ENCODE measurements around the gene GJC3.
"Not testable (repeated sequence)": the region's sequence is repeated elsewhere in the genome, so short reads cannot be mapped to it uniquely, and the experiment has no call there.

GJC3 gene

DNA sequence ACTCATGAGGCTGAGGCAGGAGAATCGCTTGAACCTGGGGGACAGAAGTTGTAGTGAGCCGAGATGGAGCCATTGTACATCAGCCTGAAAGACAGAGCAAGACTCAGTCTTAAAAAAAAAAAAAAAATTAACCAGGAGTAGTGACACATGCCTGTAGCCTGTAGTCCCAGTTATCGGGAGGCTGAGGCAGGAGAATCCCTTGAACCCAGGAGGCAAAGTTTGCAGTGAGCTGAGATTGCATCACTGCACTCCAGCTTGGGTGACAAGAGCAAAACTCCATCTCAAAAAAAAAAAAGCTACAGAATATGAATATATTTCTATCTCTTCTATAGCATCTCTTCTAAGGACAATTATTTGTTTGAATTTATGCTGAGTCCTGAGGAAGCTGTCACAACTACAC is 39.9 kb upstream of the GJC3 start:
- TF ChIP-seq, protein P1, sequence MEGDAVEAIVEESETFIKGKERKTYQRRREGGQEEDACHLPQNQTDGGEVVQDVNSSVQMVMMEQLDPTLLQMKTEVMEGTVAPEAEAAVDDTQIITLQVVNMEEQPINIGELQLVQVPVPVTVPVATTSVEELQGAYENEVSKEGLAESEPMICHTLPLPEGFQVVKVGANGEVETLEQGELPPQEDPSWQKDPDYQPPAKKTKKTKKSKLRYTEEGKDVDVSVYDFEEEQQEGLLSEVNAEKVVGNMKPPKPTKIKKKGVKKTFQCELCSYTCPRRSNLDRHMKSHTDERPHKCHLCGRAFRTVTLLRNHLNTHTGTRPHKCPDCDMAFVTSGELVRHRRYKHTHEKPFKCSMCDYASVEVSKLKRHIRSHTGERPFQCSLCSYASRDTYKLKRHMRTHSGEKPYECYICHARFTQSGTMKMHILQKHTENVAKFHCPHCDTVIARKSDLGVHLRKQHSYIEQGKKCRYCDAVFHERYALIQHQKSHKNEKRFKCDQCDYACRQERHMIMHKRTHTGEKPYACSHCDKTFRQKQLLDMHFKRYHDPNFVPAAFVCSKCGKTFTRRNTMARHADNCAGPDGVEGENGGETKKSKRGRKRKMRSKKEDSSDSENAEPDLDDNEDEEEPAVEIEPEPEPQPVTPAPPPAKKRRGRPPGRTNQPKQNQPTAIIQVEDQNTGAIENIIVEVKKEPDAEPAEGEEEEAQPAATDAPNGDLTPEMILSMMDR (IDR thresholded peaks at IDR 0.05; ENCODE audit: low read depth, low read length, missing control alignments): no peak
- Histone ChIP-seq H3K27ac (no peak overlapping the region), H3K36me3 (replicated peaks) (no peaks in the 10 kb centered on the region), H3K4me3 (ENCODE audit: low read depth, low read length) (no peak overlapping the region), H3K27me3 (replicated peaks) (no peaks in the 10 kb centered on the region)
- DNase-seq: no peak
- in situ Hi-C loops (cut with HindIII; ENCODE audit: low pct_ligation_motif_present, low sequenced_read_pairs): no loop called here

DNA sequence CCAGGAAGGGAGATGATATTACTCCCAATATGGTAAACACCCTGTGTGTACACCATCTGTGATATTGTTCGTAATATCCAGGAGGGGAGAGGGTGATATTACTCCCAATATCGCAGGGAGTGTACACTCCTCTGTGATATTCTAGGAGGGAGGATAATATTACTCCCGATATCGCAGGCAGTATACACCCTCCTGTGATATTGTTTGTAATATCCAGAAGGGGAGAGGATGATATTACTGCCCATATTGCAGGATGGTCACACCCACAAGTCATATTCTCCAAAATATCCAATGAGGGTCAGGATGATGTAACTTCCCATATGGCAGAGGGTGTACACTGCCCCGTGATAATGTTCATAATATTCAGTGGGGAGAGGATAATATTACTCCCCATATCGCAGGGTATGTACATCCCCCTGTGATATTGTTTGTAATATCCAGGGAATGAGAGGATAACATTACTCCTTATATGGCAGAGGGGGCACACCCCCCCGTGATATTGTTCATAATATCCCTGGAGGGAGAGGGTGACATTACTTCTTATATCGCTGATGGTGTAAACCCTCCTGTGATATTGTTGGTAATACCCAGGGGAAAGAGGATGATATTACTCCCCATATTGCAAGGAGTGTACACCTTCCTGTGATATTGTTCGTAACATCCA is 29.3 kb upstream of the GJC3 start:
- H3K27me3 ChIP-seq (replicated peaks): no peaks in the 10 kb centered on the region
- H3K4me3 ChIP-seq (ENCODE audit: low read depth, low read length): no peak overlapping the region
- TF ChIP-seq, protein P1 (IDR thresholded peaks at IDR 0.05; ENCODE audit: low read depth, low read length, missing control alignments): no peak
- H3K27ac ChIP-seq: no peak overlapping the region
- in situ Hi-C loops (cut with HindIII; ENCODE audit: low pct_ligation_motif_present, low sequenced_read_pairs): no loop called here
- no peaks in the 10 kb centered on the region for H3K36me3 ChIP-seq (replicated peaks)
- DNase-seq: no peak

DNA sequence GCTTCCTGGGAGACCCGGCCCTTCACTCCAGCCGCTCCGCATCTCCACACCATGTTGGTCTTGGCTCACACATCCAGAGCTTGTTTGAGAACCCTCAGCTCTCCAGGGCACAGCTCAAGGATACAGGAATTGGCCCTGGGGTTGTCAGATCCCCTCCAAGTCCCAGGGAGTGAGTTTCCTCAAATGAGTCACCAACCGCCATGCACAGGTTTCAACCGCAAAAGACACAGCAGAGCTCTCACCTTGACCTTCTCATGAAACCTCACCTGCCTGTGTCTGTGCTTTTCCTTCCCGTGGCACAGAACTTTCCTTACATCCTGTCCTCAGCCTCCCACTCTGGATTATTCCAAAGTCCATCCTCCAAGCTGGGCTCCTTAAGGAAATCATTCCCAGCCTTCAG is 25.8 kb upstream of the GJC3 start:
- Histone ChIP-seq H3K4me3 (ENCODE audit: low read depth, low read length) (no peak overlapping the region), H3K36me3 (replicated peaks) (no peaks in the 10 kb centered on the region), H3K27me3 (replicated peaks) (no peaks in the 10 kb centered on the region), H3K27ac (no peak overlapping the region)
- DNase-seq: no peak
- in situ Hi-C loops (cut with HindIII; ENCODE audit: low pct_ligation_motif_present, low sequenced_read_pairs): no loop called here
- TF ChIP-seq, protein P1 (IDR thresholded peaks at IDR 0.05; ENCODE audit: low read depth, low read length, missing control alignments): no peak

DNA sequence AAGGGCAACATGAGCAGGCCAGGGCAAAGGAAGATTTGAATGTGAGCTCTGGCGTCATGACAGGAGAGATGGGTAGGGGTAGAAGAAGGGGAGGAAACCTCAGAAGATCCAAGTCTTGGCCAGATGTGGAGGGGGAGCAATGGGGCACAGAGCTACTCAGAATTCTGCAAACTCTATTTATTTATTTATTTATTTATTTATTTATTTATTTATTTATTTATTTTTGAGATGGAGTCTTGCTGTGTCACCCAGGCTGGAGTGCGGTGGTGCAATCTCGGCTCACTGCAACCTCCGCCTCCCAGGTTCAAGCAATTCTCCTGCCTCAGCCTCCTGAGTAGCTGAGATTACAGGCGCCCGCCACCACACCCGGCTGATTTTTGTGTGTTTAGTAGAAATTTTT is 25.2 kb upstream of the GJC3 start:
- in situ Hi-C loops (cut with HindIII; ENCODE audit: low pct_ligation_motif_present, low sequenced_read_pairs): not testable (repeated sequence)

DNA sequence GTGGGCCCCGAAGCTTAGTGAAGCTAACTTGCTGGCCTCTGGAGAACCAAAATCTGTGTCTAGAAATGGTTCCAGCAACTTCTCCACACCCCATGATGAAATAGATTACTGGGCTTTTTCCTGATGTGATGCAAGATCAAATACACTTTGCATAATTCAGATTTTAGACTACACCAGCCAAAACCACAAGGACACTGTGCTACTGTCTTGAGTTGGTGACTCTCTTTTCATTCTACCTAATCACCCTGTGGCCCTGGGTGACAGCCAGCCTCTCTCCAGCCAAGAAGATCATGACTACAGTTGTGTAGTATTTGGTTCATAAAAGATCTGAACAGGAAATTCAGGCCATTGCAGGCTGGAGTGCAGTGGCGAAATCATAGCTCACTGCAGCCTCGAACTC is 24.2 kb upstream of the GJC3 start:
- TF ChIP-seq, protein P1 (IDR thresholded peaks at IDR 0.05; ENCODE audit: low read depth, low read length, missing control alignments): no peak
- Histone ChIP-seq H3K27ac (no peak overlapping the region), H3K27me3 (replicated peaks) (no peaks in the 10 kb centered on the region), H3K4me3 (ENCODE audit: low read depth, low read length) (no peak overlapping the region), H3K36me3 (replicated peaks) (no peaks in the 10 kb centered on the region)
- in situ Hi-C loops (cut with HindIII; ENCODE audit: low pct_ligation_motif_present, low sequenced_read_pairs): no loop called here
- DNase-seq: no peak

More for the DNA sequence above, 25.2 kb upstream of the GJC3 start:
- not testable (repeated sequence) for DNase-seq; H3K36me3 ChIP-seq (replicated peaks); H3K4me3 ChIP-seq (ENCODE audit: low read depth, low read length); H3K27ac ChIP-seq; H3K27me3 ChIP-seq (replicated peaks)

DNA sequence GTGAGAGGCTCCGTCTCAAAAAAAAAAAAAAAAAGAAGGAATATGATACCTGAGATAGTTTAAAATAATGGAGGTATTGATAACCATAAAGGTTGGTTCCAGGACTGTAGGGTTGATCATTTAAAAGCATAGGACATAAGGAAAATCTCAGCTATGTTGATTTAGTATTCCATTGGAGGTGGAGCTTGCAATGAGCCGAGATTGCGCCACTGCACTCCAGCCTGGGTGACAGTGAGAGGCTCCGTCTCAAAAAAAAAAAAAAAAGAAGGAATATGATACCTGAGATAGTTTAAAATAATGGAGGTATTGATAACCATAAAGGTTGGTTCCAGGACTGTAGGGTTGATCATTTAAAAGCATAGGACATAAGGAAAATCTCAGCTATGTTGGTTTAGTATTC is 23.2 kb upstream of the GJC3 start:
- in situ Hi-C loops (cut with HindIII; ENCODE audit: low pct_ligation_motif_present, low sequenced_read_pairs); H3K4me3 ChIP-seq (ENCODE audit: low read depth, low read length); H3K36me3 ChIP-seq (replicated peaks); DNase-seq; H3K27me3 ChIP-seq (replicated peaks); H3K27ac ChIP-seq: not testable (repeated sequence)

DNA sequence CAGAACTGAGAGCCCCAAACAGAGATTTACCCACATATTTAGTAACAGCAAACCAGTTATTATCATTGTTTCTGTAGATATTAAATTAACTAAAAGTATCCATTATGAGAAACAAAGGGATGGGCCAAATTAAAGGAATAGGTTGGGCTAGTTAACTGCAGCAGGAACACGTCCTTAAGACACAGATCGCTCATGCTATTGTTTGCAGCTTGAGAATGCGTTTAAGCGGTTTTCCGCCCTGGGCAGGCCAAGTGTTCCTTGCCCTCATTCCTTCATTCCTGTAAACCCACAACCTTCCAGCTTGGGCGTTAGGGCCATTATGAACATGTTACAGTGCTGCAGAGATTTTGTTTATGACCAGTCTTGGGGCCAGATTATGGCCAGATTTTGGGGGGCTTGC is 21.4 kb upstream of the GJC3 start:
- in situ Hi-C loops (cut with HindIII; ENCODE audit: low pct_ligation_motif_present, low sequenced_read_pairs); H3K36me3 ChIP-seq (replicated peaks); H3K27ac ChIP-seq; H3K27me3 ChIP-seq (replicated peaks); DNase-seq; H3K4me3 ChIP-seq (ENCODE audit: low read depth, low read length): not testable (repeated sequence)

Measured in brain microvascular endothelial cell (primary cell).